ENCODE results near the gene TMIGD3. TPM values are rescaled to one million over a fixed set of nuclear protein-coding genes. Genes with fewer than 3 reads are reported as not detected.
A peak's percentile ranks its signal among the peaks of the same experiment; 100 is the strongest.
"Not testable (repeated sequence)": the region's sequence is repeated elsewhere in the genome, so short reads cannot be mapped to it uniquely, and the experiment has no call there.

The TMIGD3 gene
- not detected for polyA plus RNA-seq (2012; ENCODE audit: insufficient read depth, insufficient read length)

GRCh38 chr1:111503585-111504060 is at the start of gene TMIGD3, which contains the start of gene ADORA3:
TSS of gene TMIGD3 (minus strand) at chr1:111503633. CDS start at chr1:111503354, 279 bp downstream.
TSS of gene ADORA3 (minus strand) at chr1:111503633. CDS start at chr1:111503354, 279 bp downstream.
- peak; percentile 55 for DNase-seq (ENCODE audit: low read depth, low spot score)
- no peak within 1 kb of the TSS for H3K4me3 ChIP-seq (ENCODE audit: low read length)

- DNase-seq (ENCODE audit: low read depth, low spot score), result no peak
- H3K4me3 ChIP-seq (ENCODE audit: low read length), result no peak overlapping the region
These were observed 49.8 kb upstream of the TMIGD3 start for GRCh38 chr1:111553196-111553595.

- no peak overlapping the region for H3K4me3 ChIP-seq (ENCODE audit: low read length)
- no peak for DNase-seq (ENCODE audit: low read depth, low spot score)
These were observed 49.2 kb upstream of the TMIGD3 start for GRCh38 chr1:111552587-111552986.

GRCh38 chr1:111551623-111552411 is 48.4 kb upstream of the TMIGD3 start:
- H3K4me3 ChIP-seq (ENCODE audit: low read length), result no peak overlapping the region
- no peak for DNase-seq (ENCODE audit: low read depth, low spot score)

- not testable (repeated sequence) for DNase-seq (ENCODE audit: low read depth, low spot score); H3K4me3 ChIP-seq (ENCODE audit: low read length)
These were observed 44.4 kb upstream of the TMIGD3 start for GRCh38 chr1:111547786-111548185.

GRCh38 chr1:111542187-111542586 is 38.8 kb upstream of the TMIGD3 start:
- DNase-seq (ENCODE audit: low read depth, low spot score), result no peak
- no peak overlapping the region for H3K4me3 ChIP-seq (ENCODE audit: low read length)

GRCh38 chr1:111541721-111542120 is 38.3 kb upstream of the TMIGD3 start:
- no peak for DNase-seq (ENCODE audit: low read depth, low spot score)
- no peak overlapping the region for H3K4me3 ChIP-seq (ENCODE audit: low read length)

GRCh38 chr1:111540928-111541327 is 37.5 kb upstream of the TMIGD3 start:
- no peak overlapping the region for H3K4me3 ChIP-seq (ENCODE audit: low read length)
- no peak for DNase-seq (ENCODE audit: low read depth, low spot score)

- no peak for DNase-seq (ENCODE audit: low read depth, low spot score)
- H3K4me3 ChIP-seq (ENCODE audit: low read length), result no peak overlapping the region
These were observed 35.1 kb upstream of the TMIGD3 start for GRCh38 chr1:111538343-111539025.

GRCh38 chr1:111535256-111536191 is 32.1 kb upstream of the TMIGD3 start:
- H3K4me3 ChIP-seq (ENCODE audit: low read length), result no peak overlapping the region
- no peak for DNase-seq (ENCODE audit: low read depth, low spot score)

GRCh38 chr1:111520053-111520452 is 16.6 kb upstream of the TMIGD3 start:
- DNase-seq (ENCODE audit: low read depth, low spot score), result no peak
- H3K4me3 ChIP-seq (ENCODE audit: low read length), result no peak overlapping the region

- DNase-seq (ENCODE audit: low read depth, low spot score), result peak; percentile 76
- H3K4me3 ChIP-seq (ENCODE audit: low read length), result no peak overlapping the region
These were observed 14.2 kb upstream of the TMIGD3 start for GRCh38 chr1:111517469-111518225.

- no peak overlapping the region for H3K4me3 ChIP-seq (ENCODE audit: low read length)
These were observed 12.6 kb upstream of the TMIGD3 start for GRCh38 chr1:111516005-111516535.

GRCh38 chr1:111515291-111516004 is 12.0 kb upstream of the TMIGD3 start:
- no peak overlapping the region for H3K4me3 ChIP-seq (ENCODE audit: low read length)
- no peak for DNase-seq (ENCODE audit: low read depth, low spot score)

More at GRCh38 chr1:111516005-111516535, 12.6 kb upstream of the TMIGD3 start:
- DNase-seq (ENCODE audit: low read depth, low spot score), result peak; percentile 79

GRCh38 chr1:111513410-111514020 is 10.1 kb upstream of the TMIGD3 start:
- DNase-seq (ENCODE audit: low read depth, low spot score), result no peak
- H3K4me3 ChIP-seq (ENCODE audit: low read length), result no peak overlapping the region

- DNase-seq (ENCODE audit: low read depth, low spot score), result no peak
- H3K4me3 ChIP-seq (ENCODE audit: low read length), result no peak overlapping the region
These were observed 9.5 kb upstream of the TMIGD3 start for GRCh38 chr1:111512931-111513330.
